A549 (cell line): ENCODE measurements around the gene GRK5. TPM values are rescaled to one million over a fixed set of nuclear protein-coding genes. Genes with fewer than 3 reads are reported as not detected.

Source experiments
- ATAC-seq, 2 experiments: fragments of 200-7000 bp in 1 of 2; fragments of >200 bp in 1 of 2; cut with Nextera tagmentation in 1 of 2; cut with Tn5 transposase in 1 of 2; 3 replicates each; pipeline versions ENCODE4 v1.8.0 to v1.9.1; 2018 to 2020; ENCODE audit warnings: mild to moderate bottlenecking in 1 of 2, moderate library complexity in 1 of 2
- CTCF ChIA-PET: fragments of 300-600 bp; sonication (Branson Sonifier 250); formaldehyde crosslinking; extraction: SDS; loops from one replicate; lab custom pipeline; 2021; ENCODE audit warnings: antibody characterized with exemption, inconsistent platforms; lab: Yijun Ruan, JAX
- POLR2A ChIA-PET: fragments of 350-600 bp; formaldehyde crosslinking; extraction: SDS; loops from one replicate; lab custom pipeline; 2021; ENCODE audit warnings: antibody characterized with exemption, inconsistent platforms; lab: Yijun Ruan, JAX
- DNase-seq, 2 experiments: peaks; one replicate each; pipeline versions ENCODE4 v3.0.0 to v3.0.0-alpha.2; 2011 to 2016; ENCODE audit warnings: low read depth in 1 of 2, low spot score in 1 of 2
- FAIRE-seq: peaks from 2 replicates; lab custom pipeline; 2011; peaks lifted over from hg19 to GRCh38; lab: Jason Lieb, UNC
- H3K27ac ChIP-seq, 2 experiments: fragments of >200 bp; sonication (Bioruptor Twin); formaldehyde crosslinking; 3 replicates each; pipeline ENCODE4 v1.5.1; 2016 to 2017
- H3K4me1 ChIP-seq: fragments of >200 bp; sonication (Bioruptor Twin); formaldehyde crosslinking; 3 replicates; pipeline ENCODE4 v1.6.1; 2016
- H3K4me2 ChIP-seq: fragments of >200 bp; sonication (Bioruptor Twin); formaldehyde crosslinking; 3 replicates; pipeline ENCODE4 v1.6.1; 2016
- H3K4me3 ChIP-seq: fragments of >200 bp; sonication (Bioruptor Twin); formaldehyde crosslinking; 3 replicates; pipeline ENCODE4 v1.5.1; 2016
- H3K9me3 ChIP-seq: fragments of >200 bp; sonication (Bioruptor Twin); formaldehyde crosslinking; 3 replicates; pipeline ENCODE4 v1.6.1; 2016
- CBX2 ChIP-seq: fragments of 200-600 bp; sonication (generic); IDR thresholded peaks from 2 replicates; pipeline ENCODE4 v1.6.1; 2016; ENCODE audit warnings: low read depth, mild to moderate bottlenecking, borderline replicate concordance
- CEBPB ChIP-seq, 2 experiments: fragments of >200 bp in 1 of 2; sonication (Bioruptor Twin) in 1 of 2; formaldehyde crosslinking in 1 of 2; IDR thresholded peaks; 2 replicates each; pipeline ENCODE4 v1.6.1; 2012 to 2016
- EHMT2 ChIP-seq: fragments of 200-600 bp; sonication (generic); IDR thresholded peaks from 2 replicates; pipeline ENCODE4 v1.6.1; 2016; ENCODE audit warnings: antibody characterized with exemption, low read depth, mild to moderate bottlenecking, moderate library complexity
- EP300 ChIP-seq, 2 experiments: fragments of >200 bp; sonication (Bioruptor Twin); formaldehyde crosslinking; IDR thresholded peaks; 2 replicates in 1 of 2; 3 replicates in 1 of 2; pipeline ENCODE4 v1.6.1; 2016 to 2017
- FOSB ChIP-seq: fragments of 250-450 bp; sonication (Bioruptor Pico); IDR thresholded peaks from 2 replicates; pipeline ENCODE4 v1.5.0; 2020; ENCODE audit warnings: mild to moderate bottlenecking, moderate library complexity
- HDAC2 ChIP-seq: fragments of 200-600 bp; sonication (generic); IDR thresholded peaks from 2 replicates; pipeline ENCODE4 v1.6.1; 2016
- HEYL ChIP-seq: fragments of 250-450 bp; sonication (Bioruptor Pico); IDR thresholded peaks from 2 replicates; pipeline ENCODE4 v1.8.0; 2021; ENCODE audit warnings: mild to moderate bottlenecking, moderate library complexity
- HOXA7 ChIP-seq: fragments of 250-450 bp; sonication (Bioruptor Pico); IDR thresholded peaks from 2 replicates; pipeline ENCODE4 v1.5.0; 2020; ENCODE audit warnings: mild to moderate bottlenecking, moderate library complexity
- HOXB13 ChIP-seq: fragments of 250-450 bp; sonication (Bioruptor Pico); IDR thresholded peaks from 2 replicates; pipeline ENCODE4 v1.5.0; 2020; ENCODE audit warnings: low read depth, mild to moderate bottlenecking, moderate library complexity
- JUN ChIP-seq, 2 experiments: fragments of >200 bp; sonication (Bioruptor Twin); formaldehyde crosslinking; IDR thresholded peaks; 2 replicates in 1 of 2; 3 replicates in 1 of 2; pipeline ENCODE4 v1.6.1; 2016 to 2017
- KDM1A ChIP-seq: fragments of 200-600 bp; sonication (generic); IDR thresholded peaks from 2 replicates; pipeline ENCODE4 v1.6.1; 2016; ENCODE audit warnings: low read depth, mild to moderate bottlenecking
- PHF8 ChIP-seq: fragments of 200-600 bp; sonication (generic); IDR thresholded peaks from 2 replicates; pipeline ENCODE4 v1.6.1; 2016; ENCODE audit warnings: low read depth, mild to moderate bottlenecking, antibody characterized with exemption, moderate library complexity, borderline replicate concordance
- POLR2AphosphoS2 ChIP-seq: conservative IDR thresholded peaks from 2 replicates; pipeline ENCODE4 v1.6.1; 2012; ENCODE audit warnings: low read length, improper control_type of control experiment, inconsistent platforms
- RAD21 ChIP-seq, 2 experiments: fragments of >200 bp in 1 of 2; sonication (Bioruptor Twin) in 1 of 2; formaldehyde crosslinking in 1 of 2; IDR thresholded peaks in 1 of 2; conservative IDR thresholded peaks in 1 of 2; 2 replicates in 1 of 2; 3 replicates in 1 of 2; pipeline ENCODE4 v1.6.1; 2012 to 2018; ENCODE audit warnings: inconsistent platforms in 1 of 2
- RFX5 ChIP-seq: fragments of 450-650 bp; IDR thresholded peaks from 2 replicates; pipeline ENCODE4 v1.7.1; 2014; ENCODE audit warnings: antibody characterized with exemption, mild to moderate bottlenecking, moderate library complexity
- SMC3 ChIP-seq: fragments of >200 bp; sonication (Bioruptor Twin); formaldehyde crosslinking; IDR thresholded peaks from 3 replicates; pipeline ENCODE4 v1.6.1; 2018; ENCODE audit warnings: inconsistent platforms
- TFCP2L1 ChIP-seq: fragments of 250-450 bp; sonication (Bioruptor Pico); IDR thresholded peaks from 2 replicates; pipeline ENCODE4 v1.5.0; 2021; ENCODE audit warnings: mild to moderate bottlenecking
- TP53 ChIP-seq: fragments of 250-450 bp; sonication (Bioruptor Pico); IDR thresholded peaks from 2 replicates; pipeline ENCODE4 v1.5.0; 2021; ENCODE audit warnings: mild to moderate bottlenecking, moderate library complexity
- ZNF302 ChIP-seq: fragments of 250-450 bp; sonication (Bioruptor Pico); IDR thresholded peaks from 2 replicates; pipeline ENCODE4 v1.9.0; 2021; ENCODE audit warnings: inconsistent platforms, mild to moderate bottlenecking, moderate library complexity
- WGBS: methylation state at CpG from one replicate; pipeline ENCODE4 v1.1.6; 2017; ENCODE audit errors: missing lambda C conversion rate; 5-methylcytosine and 5-hydroxymethylcytosine counted together
- polyA plus RNA-seq, 4 experiments: library from polyadenylated mRNA; depleted of rRNA in 3 of 4; stranded (reverse); fragments of >200 nt; fragmentation: RNase III in 1 of 4; extraction: RNeasy Plus Mini Kit Qiagen cat#74134 plus additional on column Dnase treatment in 1 of 4; gene quantifications; 2 replicates in 3 of 4; 3 replicates in 1 of 4; pipeline ENCODE4 v1.2.3, GENCODE V29; 2011 to 2017
- TF ChIP-seq, protein P1 (sequence below): fragments of >200 bp; sonication (Bioruptor Twin); formaldehyde crosslinking; IDR thresholded peaks from 3 replicates; pipeline ENCODE4 v1.6.1; 2016
- TF ChIP-seq, protein P2 (sequence below): fragments of >200 bp; sonication (Bioruptor Twin); formaldehyde crosslinking; IDR thresholded peaks from 3 replicates; pipeline ENCODE4 v1.5.1; 2016
- TF ChIP-seq, protein P3 (sequence below): fragments of >200 bp; sonication (Bioruptor Twin); formaldehyde crosslinking; IDR thresholded peaks from 2 replicates; pipeline ENCODE4 v1.6.1; 2016
- TF ChIP-seq, protein P4 (sequence below): fragments of 250-450 bp; sonication (Bioruptor Pico); IDR thresholded peaks from 2 replicates; pipeline ENCODE4 v1.5.0; 2020; ENCODE audit warnings: low read depth, mild to moderate bottlenecking, moderate library complexity

Gene GRK5
- polyA plus RNA-seq, 2 of the 4 experiments (the other 2 are of a cell fraction) = 5.0 to 7.9 TPM

DNA sequence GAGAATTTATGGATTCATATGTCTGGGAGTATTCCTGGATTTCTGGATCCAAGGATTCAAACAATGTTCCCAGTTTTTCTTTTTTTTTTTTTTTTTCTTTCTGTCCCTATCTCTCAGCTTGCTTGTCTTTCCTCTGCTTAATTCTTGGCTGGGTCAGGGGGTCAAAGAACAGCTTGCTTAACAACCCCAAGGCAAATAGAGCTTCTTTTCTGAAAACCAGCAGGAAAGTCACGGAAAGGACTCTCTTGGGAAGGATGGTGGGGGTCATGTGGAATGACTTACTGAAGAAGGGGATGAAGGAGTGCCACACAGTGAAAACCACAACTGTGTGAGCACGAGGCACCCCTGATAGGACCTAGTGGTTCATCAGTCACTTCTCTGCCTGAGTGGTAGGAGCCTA lies 36.1 kb downstream of the GRK5 start (continued):
- TF ChIP-seq, protein P1, sequence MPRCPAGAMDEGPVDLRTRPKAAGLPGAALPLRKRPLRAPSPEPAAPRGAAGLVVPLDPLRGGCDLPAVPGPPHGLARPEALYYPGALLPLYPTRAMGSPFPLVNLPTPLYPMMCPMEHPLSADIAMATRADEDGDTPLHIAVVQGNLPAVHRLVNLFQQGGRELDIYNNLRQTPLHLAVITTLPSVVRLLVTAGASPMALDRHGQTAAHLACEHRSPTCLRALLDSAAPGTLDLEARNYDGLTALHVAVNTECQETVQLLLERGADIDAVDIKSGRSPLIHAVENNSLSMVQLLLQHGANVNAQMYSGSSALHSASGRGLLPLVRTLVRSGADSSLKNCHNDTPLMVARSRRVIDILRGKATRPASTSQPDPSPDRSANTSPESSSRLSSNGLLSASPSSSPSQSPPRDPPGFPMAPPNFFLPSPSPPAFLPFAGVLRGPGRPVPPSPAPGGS = no peak
- TF ChIP-seq, protein P2, sequence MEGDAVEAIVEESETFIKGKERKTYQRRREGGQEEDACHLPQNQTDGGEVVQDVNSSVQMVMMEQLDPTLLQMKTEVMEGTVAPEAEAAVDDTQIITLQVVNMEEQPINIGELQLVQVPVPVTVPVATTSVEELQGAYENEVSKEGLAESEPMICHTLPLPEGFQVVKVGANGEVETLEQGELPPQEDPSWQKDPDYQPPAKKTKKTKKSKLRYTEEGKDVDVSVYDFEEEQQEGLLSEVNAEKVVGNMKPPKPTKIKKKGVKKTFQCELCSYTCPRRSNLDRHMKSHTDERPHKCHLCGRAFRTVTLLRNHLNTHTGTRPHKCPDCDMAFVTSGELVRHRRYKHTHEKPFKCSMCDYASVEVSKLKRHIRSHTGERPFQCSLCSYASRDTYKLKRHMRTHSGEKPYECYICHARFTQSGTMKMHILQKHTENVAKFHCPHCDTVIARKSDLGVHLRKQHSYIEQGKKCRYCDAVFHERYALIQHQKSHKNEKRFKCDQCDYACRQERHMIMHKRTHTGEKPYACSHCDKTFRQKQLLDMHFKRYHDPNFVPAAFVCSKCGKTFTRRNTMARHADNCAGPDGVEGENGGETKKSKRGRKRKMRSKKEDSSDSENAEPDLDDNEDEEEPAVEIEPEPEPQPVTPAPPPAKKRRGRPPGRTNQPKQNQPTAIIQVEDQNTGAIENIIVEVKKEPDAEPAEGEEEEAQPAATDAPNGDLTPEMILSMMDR = no peak
- TF ChIP-seq HDAC2 = no peak
- TF ChIP-seq, protein P3, sequence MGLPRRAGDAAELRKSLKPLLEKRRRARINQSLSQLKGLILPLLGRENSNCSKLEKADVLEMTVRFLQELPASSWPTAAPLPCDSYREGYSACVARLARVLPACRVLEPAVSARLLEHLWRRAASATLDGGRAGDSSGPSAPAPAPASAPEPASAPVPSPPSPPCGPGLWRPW = no peak
- TF ChIP-seq CBX2 = no peak
- TF ChIP-seq HEYL = no peak
- no peak for TF ChIP-seq CEBPB (IDR thresholded peaks at IDR 0.05)

DNA sequence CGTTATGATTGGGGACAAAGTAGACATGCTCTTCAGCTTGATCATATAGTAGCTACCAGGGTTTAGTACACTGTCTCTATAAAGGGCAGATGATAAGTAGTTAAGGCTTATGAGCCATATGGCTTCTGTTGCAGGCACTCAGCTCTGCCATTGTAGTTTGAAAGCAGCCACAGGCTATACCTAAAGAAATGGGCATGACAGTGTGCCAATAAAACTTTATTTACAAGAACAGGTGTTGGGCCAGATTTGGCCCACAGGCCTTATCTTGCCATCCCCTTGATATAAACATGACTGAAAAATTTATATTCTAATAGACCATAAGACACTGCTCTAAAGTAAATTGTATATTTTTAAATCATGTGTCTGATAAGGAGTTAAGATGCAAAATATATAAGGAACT lies 36.6 kb downstream of the GRK5 start:
- ATAC-seq (no peak), DNase-seq (no peak), FAIRE-seq (no peak)
- CTCF ChIA-PET = interaction anchor here (1.1 to 20.8 kb wide), 3 partner anchors 27 to 172 kb away, joined by 3 to 186 read pairs (median 4); partner anchors contain the start of gene GRK5
- Histone ChIP-seq H3K4me1 (peaks cover 18% of the 10 kb centered on the region), H3K27ac (no peak overlapping the region), H3K9me3 (no peaks in the 10 kb centered on the region), H3K4me2 (no peak overlapping the region), H3K4me3 (no peak overlapping the region)
- POLR2A ChIA-PET = interaction anchor here (1.4 kb wide), 1 partner anchor 37 kb away, joined by 3 read pairs; the partner anchor contains the start of gene GRK5
- WGBS = 83% methylated on average over 1 of the region's 1 CpG
- TF ChIP-seq CEBPB (IDR thresholded peaks at IDR 0.05) (no peak), TP53 (CRISPR knock-in tag) (no peak), HDAC2 (no peak), POLR2AphosphoS2 (no peak), TFCP2L1 (CRISPR knock-in tag) (no peak), JUN (IDR thresholded peaks at IDR 0.05) (no peak), PHF8 (no peak), RFX5 (no peak), HOXB13 (CRISPR knock-in tag) (no peak), ZNF302 (CRISPR knock-in tag) (no peak)
- TF ChIP-seq, protein P1 = no peak
- TF ChIP-seq, protein P3 = no peak

DNA sequence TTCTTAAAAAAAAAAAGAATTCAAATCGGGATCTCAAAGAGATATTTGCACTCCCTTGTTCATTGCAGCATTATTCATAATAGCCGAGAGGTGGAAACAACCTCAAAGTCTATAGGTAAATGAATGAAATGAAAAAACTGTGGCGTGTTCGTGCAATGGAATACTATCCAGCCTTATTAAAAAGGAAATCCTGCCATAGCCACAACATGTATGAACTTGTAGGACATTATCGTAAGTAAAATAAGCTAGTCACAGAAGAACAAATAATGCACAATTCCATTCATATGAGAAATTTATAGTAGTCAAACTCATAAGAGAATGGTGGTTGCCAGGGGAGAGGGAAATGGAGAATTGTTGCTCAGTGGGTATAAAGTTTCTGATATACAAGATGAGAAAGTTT lies 37.9 kb downstream of the GRK5 start:
- H3K4me3 ChIP-seq = no peak overlapping the region
- DNase-seq = no peak
- peaks cover 23% of the 10 kb centered on the region for H3K4me1 ChIP-seq
- H3K27ac ChIP-seq = no peak overlapping the region
- no peak overlapping the region for H3K4me2 ChIP-seq
- 89% methylated on average over 5 of the region's 5 CpGs for WGBS
- ChIA-PET CTCF (interaction anchor here (0.6 to 20.8 kb wide), 4 partner anchors 26 to 171 kb away, joined by 3 to 186 read pairs (median 4); partner anchors contain the start of gene GRK5), POLR2A (no interaction called here)
- FAIRE-seq = no peak
- H3K9me3 ChIP-seq = no peaks in the 10 kb centered on the region
- no peak for ATAC-seq
- TF ChIP-seq, protein P4, sequence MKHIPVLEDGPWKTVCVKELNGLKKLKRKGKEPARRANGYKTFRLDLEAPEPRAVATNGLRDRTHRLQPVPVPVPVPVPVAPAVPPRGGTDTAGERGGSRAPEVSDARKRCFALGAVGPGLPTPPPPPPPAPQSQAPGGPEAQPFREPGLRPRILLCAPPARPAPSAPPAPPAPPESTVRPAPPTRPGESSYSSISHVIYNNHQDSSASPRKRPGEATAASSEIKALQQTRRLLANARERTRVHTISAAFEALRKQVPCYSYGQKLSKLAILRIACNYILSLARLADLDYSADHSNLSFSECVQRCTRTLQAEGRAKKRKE (CRISPR knock-in tag) = no peak
- TF ChIP-seq KDM1A (no peak), HOXA7 (no peak), RAD21 (conservative IDR thresholded peaks at IDR 0.05 in 1 of 2, IDR thresholded peaks at IDR 0.05 in 1 of 2) (no peak), FOSB (CRISPR knock-in tag) (no peak), SMC3 (no peak), EHMT2 (no peak), EP300 (IDR thresholded peaks at IDR 0.05) (no peak)
- TF ChIP-seq, all 56 proteins: peak for 0
